ENCODE results near the gene COL9A2. TPM values are rescaled to one million over a fixed set of nuclear protein-coding genes. Genes with fewer than 3 reads are reported as not detected.

COL9A2 gene
- total and polyA plus RNA-seq, 2 donors (not counting 3 experiments of a cell fraction or from before 2014, with no cell fraction given): 0.64 to 0.69 TPM

GRCh38 chr1:40360631-40361030, 43.5 kb upstream of the COL9A2 start:
- POLR2A ChIA-PET: no interaction called here

More at GRCh38 chr1:40360631-40361030, 43.5 kb upstream of the COL9A2 start:
- H3K27me3 ChIP-seq (ENCODE audit: control insufficient read depth in 2 of 2, insufficient read depth in 2 of 2, low read length in 2 of 2): peaks cover 0 to 3% of the 10 kb centered on the region in 2 experiments
- peaks cover 4% of the 10 kb centered on the region for H3K4me1 ChIP-seq (ENCODE audit: control insufficient read depth, extremely low read depth, insufficient read depth, low read length)
- H3K4me2 ChIP-seq (ENCODE audit: insufficient read depth, low read length): no peak overlapping the region
- no peaks in the 10 kb centered on the region for H3K36me3 ChIP-seq (ENCODE audit: control insufficient read depth in 2 of 2, extremely low read depth in 1 of 2, insufficient read depth in 2 of 2, low read length in 2 of 2)
- H3K4me3 ChIP-seq (replicated peaks in 1 of 3; ENCODE audit: insufficient read depth in 1 of 3, low read depth in 1 of 3, low read length in 3 of 3): no peak overlapping the region
- TF ChIP-seq, protein P1, sequence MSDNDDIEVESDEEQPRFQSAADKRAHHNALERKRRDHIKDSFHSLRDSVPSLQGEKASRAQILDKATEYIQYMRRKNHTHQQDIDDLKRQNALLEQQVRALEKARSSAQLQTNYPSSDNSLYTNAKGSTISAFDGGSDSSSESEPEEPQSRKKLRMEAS (IDR thresholded peaks at IDR 0.05; ENCODE audit: insufficient read depth, insufficient read length): no peak
- TF ChIP-seq POLR2AphosphoS5 (IDR thresholded peaks at IDR 0.05; ENCODE audit: insufficient read depth, low read depth, low read length) (no peak), FOS (IDR thresholded peaks at IDR 0.05; ENCODE audit: borderline replicate concordance, insufficient read depth, low read length) (no peak), MYC (IDR thresholded peaks at IDR 0.05; ENCODE audit: low read depth, low read length) (no peak), EZH2 (IDR thresholded peaks at IDR 0.05; ENCODE audit: borderline replicate concordance, low read depth, low read length, severe bottlenecking) (no peak), GATA2 (IDR thresholded peaks at IDR 0.05; ENCODE audit: insufficient read depth, insufficient read length, low read depth, low read length) (no peak), JUN (IDR thresholded peaks at IDR 0.05; ENCODE audit: borderline replicate concordance, insufficient read depth, insufficient read length, low read depth) (no peak), POLR2A (IDR thresholded peaks at IDR 0.05; ENCODE audit: low read depth, low read length) (no peak)
- TF ChIP-seq, protein P2, sequence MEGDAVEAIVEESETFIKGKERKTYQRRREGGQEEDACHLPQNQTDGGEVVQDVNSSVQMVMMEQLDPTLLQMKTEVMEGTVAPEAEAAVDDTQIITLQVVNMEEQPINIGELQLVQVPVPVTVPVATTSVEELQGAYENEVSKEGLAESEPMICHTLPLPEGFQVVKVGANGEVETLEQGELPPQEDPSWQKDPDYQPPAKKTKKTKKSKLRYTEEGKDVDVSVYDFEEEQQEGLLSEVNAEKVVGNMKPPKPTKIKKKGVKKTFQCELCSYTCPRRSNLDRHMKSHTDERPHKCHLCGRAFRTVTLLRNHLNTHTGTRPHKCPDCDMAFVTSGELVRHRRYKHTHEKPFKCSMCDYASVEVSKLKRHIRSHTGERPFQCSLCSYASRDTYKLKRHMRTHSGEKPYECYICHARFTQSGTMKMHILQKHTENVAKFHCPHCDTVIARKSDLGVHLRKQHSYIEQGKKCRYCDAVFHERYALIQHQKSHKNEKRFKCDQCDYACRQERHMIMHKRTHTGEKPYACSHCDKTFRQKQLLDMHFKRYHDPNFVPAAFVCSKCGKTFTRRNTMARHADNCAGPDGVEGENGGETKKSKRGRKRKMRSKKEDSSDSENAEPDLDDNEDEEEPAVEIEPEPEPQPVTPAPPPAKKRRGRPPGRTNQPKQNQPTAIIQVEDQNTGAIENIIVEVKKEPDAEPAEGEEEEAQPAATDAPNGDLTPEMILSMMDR (IDR thresholded peaks at IDR 0.05; ENCODE audit: extremely low read depth in 1 of 2, insufficient read depth in 1 of 2, low read depth in 1 of 2, low read length in 2 of 2): no peak
- no peaks in the 10 kb centered on the region for H3K79me2 ChIP-seq (ENCODE audit: control insufficient read depth, insufficient read depth, low read length)
- BruUV-seq (replicated peaks): no TSS peak
- CTCF ChIA-PET: interaction anchor here (1.7 kb wide), 1 partner anchor 22 kb away, joined by 5 read pairs; no protein-coding TSS in a partner anchor
- DNase-seq (ENCODE audit: low read depth, low spot score) (no peak), FAIRE-seq (no peak)
- H3K9me3 ChIP-seq (replicated peaks; ENCODE audit: control insufficient read depth, insufficient read depth, low read length): no peaks in the 10 kb centered on the region
- no peak overlapping the region for H2AFZ ChIP-seq (ENCODE audit: low read depth, low read length)
- dilution Hi-C loops (cut with MboI; ENCODE audit: extremely low pct_ligation_motif_present, low sequenced_read_pairs) (no loop called here), intact Hi-C loops (cut with micrococcal nuclease) (no loop called here)
- H3K9me1 ChIP-seq (replicated peaks; ENCODE audit: control insufficient read depth, extremely low read depth, insufficient read depth, low read length): no peaks in the 10 kb centered on the region
- no peak overlapping the region for H3K9ac ChIP-seq (replicated peaks; ENCODE audit: extremely low read depth, insufficient read depth, low read length)
- no peaks in the 10 kb centered on the region for H4K20me1 ChIP-seq (replicated peaks; ENCODE audit: control insufficient read depth, extremely low read depth, insufficient read depth, low read length)
- H3K27ac ChIP-seq (ENCODE audit: insufficient read depth, low read depth, low read length): no peak overlapping the region
